Measurements from ENCODE around the gene HEPACAM.

Gene HEPACAM

DNA sequence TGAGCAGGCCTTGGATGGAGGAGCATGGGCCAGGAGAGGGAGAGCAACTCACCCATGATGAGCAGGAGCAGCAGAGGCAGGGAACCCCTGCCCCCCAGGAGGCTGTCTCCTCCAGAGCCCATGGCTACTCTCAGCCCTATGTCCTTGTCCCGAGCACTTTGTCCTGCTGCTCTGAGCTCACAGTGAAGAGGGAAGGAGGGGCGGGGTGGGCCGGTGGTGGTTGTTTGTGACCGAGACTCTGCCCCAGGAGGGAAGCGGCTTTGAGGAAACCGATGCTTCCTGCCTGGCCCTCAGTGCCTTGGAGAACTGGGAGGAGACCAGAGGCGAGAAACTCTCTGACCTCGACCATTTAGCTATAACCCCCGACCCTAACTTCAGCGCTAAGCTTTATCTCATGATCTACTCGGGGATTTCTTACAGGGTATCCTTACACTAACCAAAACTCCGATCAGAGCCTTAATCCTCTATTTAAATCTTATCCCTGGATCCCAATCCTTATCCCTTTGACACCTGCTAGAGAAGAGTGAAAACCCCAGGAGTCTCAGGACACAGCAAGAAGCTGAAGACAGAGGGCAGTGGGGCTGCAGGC, 38.1 kb downstream of the HEPACAM start, which contains the start of gene ROBO4:
Gene ROBO4 (minus strand): TSS at position 192 of the 589 bp plus-strand sequence. CDS start 70 bp downstream, at position 122.
- Histone ChIP-seq H3K4me3 (ENCODE audit: low read length) (no peak within 1 kb of the TSS), H3K79me2 (ENCODE audit: low read length) (no peaks in the 10 kb centered on the region), H4K20me1 (ENCODE audit: insufficient read depth, low read length) (no peaks in the 10 kb centered on the region), H3K27me3 (ENCODE audit: low read depth, low read length) (peaks cover 37% of the 10 kb centered on the region), H3K4me2 (ENCODE audit: low read length) (no peak within 1 kb of the TSS), H3K4me1 (ENCODE audit: low read length) (0 out of 2 replicates have a peak, but pooled peaks cover 4% of the 10 kb centered on the region), H3K27ac (ENCODE audit: low read length) (no peak within 1 kb of the TSS), H3K36me3 (replicated peaks; ENCODE audit: low read depth, low read length) (no peaks in the 10 kb centered on the region), H3K9me3 (ENCODE audit: insufficient read depth, low read length) (no peaks in the 10 kb centered on the region), H3K9ac (ENCODE audit: low read length) (no peak within 1 kb of the TSS), H2AFZ (ENCODE audit: low read depth, low read length) (no peak within 1 kb of the TSS)
- TF ChIP-seq CTCF (IDR thresholded peaks at IDR 0.05; ENCODE audit: low read depth, low read length) (no peak), EZH2phosphoT487 (IDR thresholded peaks at IDR 0.05; ENCODE audit: low read depth) (no peak)

DNA sequence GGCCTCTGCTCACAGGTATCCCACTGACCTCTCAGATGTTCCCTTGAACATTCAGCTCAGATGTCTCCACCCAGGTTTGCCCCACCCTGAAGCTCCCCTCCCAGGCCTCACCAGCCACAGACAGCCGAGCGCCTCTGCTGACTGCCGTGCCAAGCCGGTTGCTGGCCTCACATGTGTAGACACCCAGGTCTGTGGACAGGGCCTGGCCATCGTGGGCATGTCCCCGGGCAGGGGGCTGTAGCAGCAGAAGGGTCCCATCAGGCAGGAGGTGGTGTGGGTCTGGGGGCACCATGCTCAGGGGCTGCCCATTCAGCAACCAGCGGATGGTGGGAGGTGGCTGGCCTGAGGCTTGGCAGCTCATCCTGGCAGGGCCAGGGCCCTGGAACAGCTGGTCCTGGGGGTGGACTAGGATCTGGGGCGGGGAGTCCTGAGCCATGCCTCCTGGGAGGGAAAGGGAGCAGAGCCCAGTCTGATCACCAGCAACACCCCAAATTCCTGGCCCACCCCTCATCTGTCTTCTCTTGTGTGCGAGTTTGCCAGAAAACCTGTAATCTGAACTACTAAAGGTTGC, 38.9 kb downstream of the HEPACAM start:
- no peaks in the 10 kb centered on the region for H3K79me2 ChIP-seq (ENCODE audit: low read length)
- no peaks in the 10 kb centered on the region for H3K9me3 ChIP-seq (ENCODE audit: insufficient read depth, low read length)
- H3K36me3 ChIP-seq (replicated peaks; ENCODE audit: low read depth, low read length), result no peaks in the 10 kb centered on the region
- H3K4me3 ChIP-seq (ENCODE audit: low read length), result no peak overlapping the region
- no peak overlapping the region for H3K4me2 ChIP-seq (ENCODE audit: low read length)
- no peak overlapping the region for H3K27ac ChIP-seq (ENCODE audit: low read length)
- no peak overlapping the region for H3K9ac ChIP-seq (ENCODE audit: low read length)
- H4K20me1 ChIP-seq (ENCODE audit: insufficient read depth, low read length), result no peaks in the 10 kb centered on the region
- TF ChIP-seq CTCF (IDR thresholded peaks at IDR 0.05; ENCODE audit: low read depth, low read length), result no peak
- no peak for TF ChIP-seq EZH2phosphoT487 (IDR thresholded peaks at IDR 0.05; ENCODE audit: low read depth)
- peaks cover 36% of the 10 kb centered on the region for H3K27me3 ChIP-seq (ENCODE audit: low read depth, low read length)
- H2AFZ ChIP-seq (ENCODE audit: low read depth, low read length), result no peak overlapping the region
- H3K4me1 ChIP-seq (ENCODE audit: low read length), result 0 out of 2 replicates have a peak, but pooled peaks cover 4% of the 10 kb centered on the region

DNA sequence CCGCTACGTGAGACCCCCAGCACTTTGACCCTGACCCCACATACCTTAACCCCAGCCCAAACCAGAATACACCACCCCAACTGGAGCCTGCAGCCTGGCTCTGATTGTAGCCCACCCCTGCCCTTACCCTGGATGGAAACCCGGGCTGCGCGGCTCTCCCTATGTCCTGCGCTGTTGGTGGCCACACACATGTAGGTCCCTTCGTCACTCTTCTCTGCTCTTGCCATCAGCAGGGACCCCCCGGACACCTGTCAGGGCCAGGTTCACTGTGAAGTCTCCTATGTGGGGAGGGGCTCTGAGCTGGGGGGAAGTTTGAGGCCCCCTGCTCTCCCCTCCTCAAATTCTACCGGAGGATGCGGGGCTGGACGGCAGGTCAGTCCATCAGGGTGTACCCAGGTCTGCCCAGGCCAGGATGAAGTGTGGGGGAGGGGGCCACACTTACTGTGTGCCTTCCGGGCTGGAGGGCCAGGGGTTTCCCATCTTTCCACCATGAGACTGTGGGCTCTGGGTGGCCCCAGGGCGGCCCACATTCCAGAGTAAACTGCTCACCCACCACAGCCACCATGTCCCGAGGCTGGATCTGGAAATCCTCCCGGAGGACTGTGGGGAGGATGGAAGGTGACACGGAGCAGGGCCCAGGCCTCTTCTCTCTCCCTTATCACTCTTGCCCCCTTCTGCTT, 39.6 kb downstream of the HEPACAM start:
- H3K4me2 ChIP-seq (ENCODE audit: low read length), result no peak overlapping the region
- peaks cover 29% of the 10 kb centered on the region for H3K27me3 ChIP-seq (ENCODE audit: low read depth, low read length)
- no peak overlapping the region for H3K27ac ChIP-seq (ENCODE audit: low read length)
- H4K20me1 ChIP-seq (ENCODE audit: insufficient read depth, low read length), result no peaks in the 10 kb centered on the region
- H3K4me1 ChIP-seq (ENCODE audit: low read length), result 0 out of 2 replicates have a peak, but pooled peaks cover 4% of the 10 kb centered on the region
- H3K9me3 ChIP-seq (ENCODE audit: insufficient read depth, low read length), result no peaks in the 10 kb centered on the region
- H2AFZ ChIP-seq (ENCODE audit: low read depth, low read length), result no peak overlapping the region
- H3K36me3 ChIP-seq (replicated peaks; ENCODE audit: low read depth, low read length), result no peaks in the 10 kb centered on the region
- TF ChIP-seq CTCF (IDR thresholded peaks at IDR 0.05; ENCODE audit: low read depth, low read length) (no peak), EZH2phosphoT487 (IDR thresholded peaks at IDR 0.05; ENCODE audit: low read depth) (no peak)
- H3K9ac ChIP-seq (ENCODE audit: low read length), result no peak overlapping the region
- H3K4me3 ChIP-seq (ENCODE audit: low read length), result no peak overlapping the region
- H3K79me2 ChIP-seq (ENCODE audit: low read length), result no peaks in the 10 kb centered on the region

GRCh38 chr11:124895471-124895971, 40.3 kb downstream of the HEPACAM start:
- Histone ChIP-seq H3K79me2 (ENCODE audit: low read length) (no peaks in the 10 kb centered on the region), H3K4me1 (ENCODE audit: low read length) (0 out of 2 replicates have a peak, but pooled peaks cover under 1% of the 10 kb centered on the region), H3K4me3 (ENCODE audit: low read length) (no peak overlapping the region), H3K4me2 (ENCODE audit: low read length) (no peak overlapping the region), H3K27me3 (ENCODE audit: low read depth, low read length) (peaks cover 22% of the 10 kb centered on the region), H3K9me3 (ENCODE audit: insufficient read depth, low read length) (no peaks in the 10 kb centered on the region), H3K36me3 (replicated peaks; ENCODE audit: low read depth, low read length) (no peaks in the 10 kb centered on the region), H4K20me1 (ENCODE audit: insufficient read depth, low read length) (no peaks in the 10 kb centered on the region), H3K9ac (ENCODE audit: low read length) (no peak overlapping the region), H3K27ac (ENCODE audit: low read length) (no peak overlapping the region), H2AFZ (ENCODE audit: low read depth, low read length) (no peak overlapping the region)
- TF ChIP-seq CTCF (IDR thresholded peaks at IDR 0.05; ENCODE audit: low read depth, low read length), result no peak
